Activated gamma-delta T cell (primary cell): ENCODE data around the gene ARHGAP12.

Source experiments
- DNase-seq: peaks from one replicate; lab custom pipeline; 2025; lab: John Stamatoyannopoulos, UW

Gene ARHGAP12

DNA sequence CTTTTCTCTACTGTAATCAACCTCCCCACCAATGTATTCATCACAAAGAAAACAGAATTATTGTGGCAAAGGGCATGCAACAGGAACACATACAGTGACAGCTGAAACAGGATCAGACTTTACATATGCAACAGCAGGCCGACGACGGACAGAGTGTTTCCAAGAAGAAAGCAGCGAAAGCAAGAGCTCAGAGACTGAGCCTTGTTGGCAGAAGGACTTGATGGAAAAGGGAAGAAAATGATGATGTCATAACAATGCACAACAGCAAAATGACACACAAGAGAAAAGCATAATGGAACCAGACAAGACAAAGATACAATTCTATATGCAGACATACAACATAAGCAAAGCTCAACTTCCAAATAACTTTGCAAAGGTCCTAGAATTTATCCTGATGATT lies 106.5 kb downstream of the ARHGAP12 start:
- no peak for DNase-seq

DNA sequence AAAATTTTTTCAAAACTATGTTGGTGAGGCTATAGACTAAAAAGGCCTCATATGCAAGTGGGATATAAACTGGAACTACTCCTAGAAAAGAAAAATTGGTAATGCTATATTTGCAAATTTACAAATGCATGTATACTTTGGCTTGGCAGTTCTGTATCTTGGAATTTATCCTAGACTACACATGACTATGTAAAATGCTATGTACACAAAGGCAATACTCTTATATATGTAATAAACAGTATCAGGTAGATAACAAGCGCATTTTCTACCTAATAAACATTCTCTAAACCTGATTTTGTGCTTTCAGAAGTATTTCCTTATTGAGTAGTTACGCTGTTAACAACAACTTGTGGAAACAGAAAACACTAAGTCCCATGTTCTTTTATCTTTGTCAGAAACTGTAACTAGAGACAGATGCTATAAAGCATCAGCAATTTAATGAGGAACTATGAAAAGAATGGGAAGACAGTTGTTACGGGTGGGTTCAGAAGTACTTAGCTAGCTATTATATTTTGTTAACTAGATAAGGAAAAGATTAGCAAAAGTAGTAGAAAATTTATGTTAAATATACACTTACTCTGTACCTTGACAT lies 107.8 kb downstream of the ARHGAP12 start:
- no peak for DNase-seq

DNA sequence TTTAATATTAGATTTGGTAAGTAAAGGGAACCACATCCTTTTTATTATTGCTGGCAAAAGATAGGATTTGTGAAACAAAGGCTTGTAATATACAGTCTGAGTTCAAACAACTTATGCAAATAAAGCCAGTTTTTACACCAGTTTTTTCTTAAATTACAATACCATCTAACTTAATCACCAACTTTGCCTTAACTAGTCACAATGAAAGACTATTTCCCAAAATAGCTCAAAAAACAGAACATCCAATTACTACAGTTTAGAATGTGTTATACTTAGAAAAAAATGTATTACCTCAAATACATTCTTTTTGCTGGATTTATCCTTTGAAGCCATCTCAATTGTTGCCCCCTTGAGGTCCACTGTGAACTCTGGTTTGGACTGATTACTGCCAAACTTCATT lies 108.5 kb downstream of the ARHGAP12 start:
- DNase-seq = no peak

DNA sequence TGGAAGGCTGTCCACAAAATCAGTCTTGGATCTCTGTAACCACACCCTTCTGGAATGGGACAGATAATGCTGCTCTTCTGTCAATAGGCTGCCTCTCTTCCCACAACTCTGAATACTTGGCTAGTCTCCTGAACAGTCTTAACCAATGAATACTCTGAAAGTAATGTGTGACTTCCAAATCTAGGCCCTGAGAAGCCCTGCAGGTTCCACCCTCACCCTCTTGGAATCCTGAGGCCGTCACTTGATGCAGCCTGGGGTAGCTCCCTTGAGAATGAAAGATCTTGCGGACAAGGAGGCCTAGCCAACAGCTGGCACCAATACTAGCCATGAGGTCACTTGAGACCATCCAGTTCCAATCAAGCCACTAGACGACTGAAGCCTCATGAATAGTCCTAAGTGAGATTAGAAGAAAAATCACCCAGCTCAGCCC lies 109.2 kb downstream of the ARHGAP12 start:
- no peak for DNase-seq

DNA sequence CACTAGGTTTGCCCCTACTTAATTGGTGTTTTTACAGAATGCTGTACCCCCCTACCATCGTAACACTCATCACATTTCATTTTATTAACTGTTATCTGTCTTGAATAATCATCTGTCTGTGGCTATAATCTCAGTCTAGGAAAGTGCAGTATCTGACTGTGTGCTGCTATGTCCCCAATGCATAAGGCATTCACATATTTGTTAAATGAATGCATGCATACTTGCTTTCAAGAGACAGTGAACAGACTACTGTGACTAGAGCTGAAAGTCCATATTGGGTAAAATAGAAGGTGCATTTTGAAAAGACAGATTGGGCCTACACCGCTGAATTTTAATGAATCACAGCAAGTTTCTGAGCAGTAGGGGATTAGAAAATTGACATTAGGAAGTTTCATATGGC lies 112.3 kb downstream of the ARHGAP12 start:
- no peak for DNase-seq

DNA sequence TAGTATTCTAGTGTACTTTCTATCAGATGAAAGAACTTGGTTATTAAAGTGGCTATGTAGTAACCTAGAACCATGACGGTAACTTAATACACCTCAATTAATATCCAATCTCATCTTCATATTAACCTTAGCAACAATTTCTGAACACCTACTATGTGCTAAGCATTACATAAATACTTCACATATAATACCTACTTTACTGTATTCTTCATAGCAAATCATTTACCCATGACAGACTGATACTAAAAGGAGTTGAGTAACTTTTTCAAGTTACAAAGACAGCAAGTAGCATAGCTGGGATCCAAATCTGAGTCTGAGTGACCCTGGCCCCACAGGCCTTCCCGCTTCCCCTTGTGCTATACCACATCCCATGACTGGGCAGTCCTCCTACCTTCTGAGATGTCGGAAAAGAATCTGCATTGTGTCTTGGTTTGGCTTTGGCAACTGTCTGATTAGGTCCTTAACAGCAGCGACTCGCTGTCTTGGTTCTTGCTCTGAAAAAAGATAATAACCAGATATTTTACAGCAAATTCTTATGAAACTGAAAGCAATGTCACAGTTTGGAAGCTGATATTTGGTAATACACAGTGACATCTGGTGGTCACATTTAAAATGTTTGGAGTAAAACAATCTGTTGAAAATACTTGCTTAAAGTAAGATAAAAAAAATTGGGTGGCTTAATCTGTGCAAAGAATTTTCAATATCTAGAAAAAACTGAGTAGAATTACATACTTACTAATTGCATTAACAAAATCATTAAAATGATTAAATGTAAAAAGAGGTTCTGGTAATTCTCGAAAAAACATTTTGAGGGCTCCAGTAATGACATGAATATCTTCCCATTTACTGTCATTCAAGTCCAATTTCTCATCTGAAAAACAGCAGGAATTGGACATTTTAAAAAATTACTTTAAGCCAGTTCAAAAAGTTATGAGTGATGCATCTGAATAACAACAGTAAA lies 120.1 kb downstream of the ARHGAP12 start:
- DNase-seq = no peak

DNA sequence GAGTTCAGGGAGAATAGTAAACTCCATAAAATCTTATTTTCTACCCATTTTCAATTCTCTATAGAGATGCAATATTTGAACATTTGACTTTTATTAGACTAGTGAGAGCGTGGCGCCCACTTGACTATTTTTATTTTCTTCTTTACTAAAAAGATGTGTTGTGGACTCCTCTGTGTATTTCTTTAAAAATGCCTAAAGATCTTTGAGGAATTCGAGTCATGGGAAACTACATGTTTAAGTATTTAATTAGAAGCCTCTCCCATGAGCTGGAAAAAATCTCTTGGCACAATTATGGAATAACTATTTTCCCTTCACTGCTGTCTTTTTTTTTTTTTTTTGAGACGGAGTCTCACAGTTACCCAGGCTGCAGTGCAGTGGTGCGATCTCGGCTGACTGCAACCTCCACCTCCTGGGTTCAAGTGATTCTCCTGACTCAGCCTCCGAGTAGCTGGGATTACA lies 124.2 kb downstream of the ARHGAP12 start:
- no peak for DNase-seq

DNA sequence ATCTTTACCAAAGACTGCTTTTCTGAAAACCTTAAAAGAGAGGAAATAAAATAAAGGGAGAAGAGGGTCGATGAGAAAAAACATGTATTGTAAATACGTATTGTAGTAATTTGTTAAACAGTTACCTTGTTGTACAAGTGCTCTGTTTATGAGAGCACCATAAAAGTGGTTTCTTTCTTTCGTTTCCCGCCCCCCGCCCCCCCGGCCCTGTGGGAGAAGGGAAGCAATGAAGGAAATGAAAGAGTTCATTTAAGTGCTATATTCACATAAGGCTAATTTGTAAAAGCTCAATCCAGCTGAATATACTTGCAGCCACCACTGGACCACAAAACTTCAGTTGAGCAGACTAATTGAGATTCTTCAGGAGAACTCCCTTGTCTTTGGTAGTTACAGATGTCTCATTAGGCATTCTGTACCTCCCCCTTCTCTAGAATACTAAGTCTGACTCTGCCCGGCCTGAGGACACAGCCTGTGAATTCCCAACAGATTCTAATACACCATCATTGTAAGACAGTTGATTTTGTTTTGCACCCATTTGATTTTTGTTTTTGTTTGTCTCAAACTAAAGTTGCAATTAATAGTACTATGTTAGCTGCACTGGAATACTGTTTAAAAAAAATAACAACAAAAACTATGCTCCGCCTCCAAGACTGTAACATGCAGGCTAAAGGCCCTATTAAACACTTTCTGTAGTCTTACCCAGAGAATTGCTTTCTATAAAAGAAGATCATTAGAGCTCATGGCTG lies 124.9 kb downstream of the ARHGAP12 start:
- no peak for DNase-seq

DNA sequence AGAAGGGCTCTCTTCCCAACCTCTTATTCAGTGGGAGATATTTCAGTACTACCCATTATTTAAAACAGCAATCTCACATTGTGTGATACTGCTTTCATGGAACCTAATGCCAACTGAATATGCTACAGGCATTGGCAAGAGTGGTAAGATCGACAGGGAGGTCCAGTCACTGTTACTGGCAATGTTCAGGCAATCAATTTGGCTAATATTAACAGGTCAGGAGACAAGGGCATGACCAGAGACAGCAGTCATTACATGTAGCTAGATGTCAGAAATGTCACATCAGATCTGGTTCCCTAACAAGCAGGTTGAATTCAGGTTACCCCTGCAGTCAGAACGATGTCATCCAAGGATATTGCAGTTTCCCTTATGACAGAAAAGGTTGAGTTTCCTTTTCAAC lies 129.4 kb downstream of the ARHGAP12 start:
- no peak for DNase-seq

DNA sequence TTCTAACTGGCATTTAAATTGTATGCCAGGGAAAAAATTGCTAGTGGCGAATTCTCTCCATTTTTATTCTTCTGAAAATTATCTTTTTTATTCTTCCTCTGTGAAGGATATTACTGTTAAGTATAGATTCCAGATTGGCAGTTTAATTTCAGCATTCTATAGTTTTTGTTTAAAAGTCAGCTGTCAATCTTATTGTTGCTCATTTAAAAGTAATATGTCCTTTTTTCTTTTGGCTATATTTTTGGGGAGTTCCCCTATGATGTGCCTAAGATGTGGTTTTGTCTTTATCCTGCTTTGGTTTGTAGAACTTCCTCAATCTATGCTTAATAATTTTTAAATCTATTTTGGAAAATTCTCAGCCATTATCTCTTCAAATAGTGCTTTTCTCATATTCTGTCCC lies 135.9 kb downstream of the ARHGAP12 start:
- DNase-seq = no peak

DNA sequence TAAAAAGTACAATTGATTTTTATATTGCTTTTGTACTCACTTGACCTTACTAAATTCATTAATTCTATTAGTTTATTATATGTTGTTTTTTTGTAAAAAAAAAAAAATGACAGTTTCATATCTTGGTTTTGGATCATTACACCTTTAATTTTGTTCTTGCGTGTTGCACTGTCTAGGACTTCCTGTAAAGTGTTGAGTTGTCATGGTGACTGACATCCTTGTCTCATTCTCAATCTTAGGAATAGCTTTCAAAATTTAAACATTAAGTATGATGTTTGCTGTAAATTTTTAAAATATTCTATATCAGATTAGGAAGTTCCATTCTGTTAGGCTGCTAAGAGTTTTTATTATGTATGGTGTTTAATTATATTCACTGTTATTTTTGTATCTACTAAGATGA lies 139.1 kb downstream of the ARHGAP12 start:
- DNase-seq = no peak

DNA sequence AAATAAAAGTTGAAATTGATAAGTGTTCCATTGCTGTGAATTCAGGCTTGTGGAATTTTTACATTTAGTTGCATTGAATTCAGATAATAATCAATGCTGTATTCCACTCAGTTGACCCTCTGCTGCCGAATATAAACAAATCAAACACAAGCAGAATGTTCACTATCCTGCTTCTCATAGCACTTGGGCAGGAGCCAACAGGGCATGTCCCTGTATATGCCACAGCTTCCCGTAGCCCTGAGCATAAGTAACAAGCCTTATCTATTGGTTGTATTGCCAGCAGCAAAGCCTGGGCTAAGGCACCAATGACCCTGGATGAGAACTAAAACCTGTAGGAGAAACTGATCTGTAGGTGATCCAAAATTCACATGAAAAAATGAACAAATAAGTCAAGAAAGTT lies 145.9 kb downstream of the ARHGAP12 start:
- DNase-seq = no peak

DNA sequence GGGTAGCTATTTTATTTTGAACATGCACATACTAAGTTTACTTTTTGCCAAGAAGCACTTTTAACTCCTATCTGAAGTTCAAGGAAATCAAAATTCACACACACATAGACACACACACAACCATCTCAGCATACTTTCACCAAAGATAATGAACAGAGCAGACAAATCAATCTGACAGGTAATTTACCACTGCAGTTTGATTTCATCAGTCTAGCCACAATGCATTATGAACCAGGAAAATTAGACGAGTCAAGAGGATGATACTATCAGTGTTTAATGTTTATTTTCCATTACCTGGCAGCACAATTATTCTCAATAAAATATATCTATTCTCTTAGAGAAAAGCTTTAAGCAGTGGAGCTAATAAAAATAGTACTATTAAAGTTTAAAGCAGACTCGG lies 147.9 kb downstream of the ARHGAP12 start:
- no peak for DNase-seq

DNA sequence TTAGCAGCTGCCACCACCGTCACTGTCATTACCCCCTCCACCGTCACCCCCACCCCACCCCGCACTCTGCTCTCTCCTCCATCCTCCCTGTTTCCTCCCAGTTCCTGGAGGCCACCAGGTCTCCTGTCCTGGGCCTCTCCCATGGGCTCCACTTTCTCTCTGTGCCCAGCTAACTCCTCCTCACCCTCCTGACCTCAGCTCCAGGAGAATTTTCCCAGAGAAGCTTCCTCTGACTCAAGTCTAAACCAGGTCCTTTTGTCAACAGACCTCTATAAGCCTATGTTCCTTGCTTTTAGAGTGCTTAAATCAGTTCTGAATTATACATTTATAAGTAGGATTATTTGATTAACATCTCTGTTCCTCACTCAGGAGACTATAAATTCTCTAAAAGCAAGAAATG lies 150.0 kb downstream of the ARHGAP12 start:
- no peak for DNase-seq

DNA sequence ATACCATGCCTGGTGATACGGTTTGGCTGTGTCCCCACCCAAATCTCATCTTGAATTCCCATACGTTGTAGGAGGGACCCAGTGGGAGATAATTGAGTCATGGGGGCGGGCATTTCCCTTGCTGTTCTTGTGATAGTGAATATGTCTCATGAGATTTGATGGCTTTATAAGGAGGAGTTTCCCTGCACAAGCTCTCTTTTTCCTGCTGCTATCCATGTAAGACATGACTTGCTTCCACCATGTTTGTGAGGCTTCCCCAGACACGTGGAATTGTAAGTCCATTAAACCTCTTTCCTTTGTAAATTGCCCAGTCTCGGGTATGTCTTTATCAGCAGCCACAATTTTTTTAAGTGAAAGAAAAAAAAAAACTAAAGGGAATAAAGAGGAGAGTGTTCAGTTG lies 152.5 kb downstream of the ARHGAP12 start:
- no peak for DNase-seq

DNA sequence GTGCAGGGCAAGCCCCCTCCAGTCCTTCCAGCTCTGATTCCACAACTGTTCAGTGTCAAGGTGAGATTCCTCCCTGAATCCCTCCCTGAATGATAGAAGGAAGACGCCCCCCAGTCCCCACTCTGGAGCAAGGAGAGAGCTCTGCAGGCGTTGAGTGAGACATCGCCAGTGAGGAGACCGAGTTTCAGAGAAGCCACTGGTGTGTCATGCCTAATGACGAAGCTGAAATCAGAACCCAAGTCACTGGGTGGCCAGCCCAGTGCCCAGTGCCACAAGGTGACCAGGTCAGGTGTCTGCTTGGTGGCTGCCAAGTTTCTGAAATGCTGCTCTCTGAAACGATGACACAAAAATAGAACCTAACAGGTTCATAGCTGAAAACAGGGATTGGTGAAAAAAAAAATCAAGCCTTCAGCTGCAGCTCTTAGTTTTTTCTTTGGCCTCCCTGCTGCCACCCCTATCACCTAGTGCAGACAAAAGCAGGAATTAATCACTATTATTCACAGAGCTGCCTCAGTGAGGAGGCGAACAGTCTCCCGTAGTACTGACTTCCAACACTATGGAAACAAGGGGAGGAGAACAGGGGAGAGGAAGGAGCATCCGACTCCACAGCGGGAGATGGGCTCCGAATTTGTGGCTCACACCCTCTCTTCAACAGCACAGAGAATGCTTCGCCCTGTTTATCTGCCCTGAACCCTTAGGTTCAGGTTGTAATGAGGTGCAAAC lies 153.5 kb downstream of the ARHGAP12 start:
- no peak for DNase-seq

DNA sequence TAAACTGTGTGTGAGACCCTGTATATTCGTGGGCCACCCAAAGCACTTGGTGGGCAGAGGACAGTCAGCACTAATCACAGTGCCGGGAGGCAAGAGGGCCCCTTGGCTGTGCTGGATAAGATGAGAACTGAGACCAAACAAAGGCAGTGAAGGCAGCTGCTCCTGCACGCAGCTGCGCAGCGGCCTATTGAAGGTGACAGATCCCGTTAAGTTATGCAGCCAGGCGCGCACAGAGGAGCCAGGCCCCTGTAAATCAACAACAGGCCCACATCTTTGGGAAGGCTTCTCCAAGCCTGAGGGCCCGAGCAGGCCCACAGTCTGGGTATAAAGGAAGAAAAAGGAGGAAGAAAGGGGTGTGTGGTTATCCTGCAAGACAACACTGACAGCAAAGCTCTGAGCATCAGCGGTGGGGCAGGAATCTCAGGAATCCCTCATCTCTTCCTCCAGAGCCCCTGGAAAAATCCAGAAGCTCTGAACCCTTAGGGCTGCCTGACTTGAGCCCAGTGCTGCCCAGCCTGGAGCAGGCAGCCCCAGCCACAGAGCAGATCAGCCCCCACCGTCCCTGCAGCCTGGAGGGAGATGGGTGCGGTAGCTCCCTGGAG lies 154.2 kb downstream of the ARHGAP12 start:
- DNase-seq = no peak

DNA sequence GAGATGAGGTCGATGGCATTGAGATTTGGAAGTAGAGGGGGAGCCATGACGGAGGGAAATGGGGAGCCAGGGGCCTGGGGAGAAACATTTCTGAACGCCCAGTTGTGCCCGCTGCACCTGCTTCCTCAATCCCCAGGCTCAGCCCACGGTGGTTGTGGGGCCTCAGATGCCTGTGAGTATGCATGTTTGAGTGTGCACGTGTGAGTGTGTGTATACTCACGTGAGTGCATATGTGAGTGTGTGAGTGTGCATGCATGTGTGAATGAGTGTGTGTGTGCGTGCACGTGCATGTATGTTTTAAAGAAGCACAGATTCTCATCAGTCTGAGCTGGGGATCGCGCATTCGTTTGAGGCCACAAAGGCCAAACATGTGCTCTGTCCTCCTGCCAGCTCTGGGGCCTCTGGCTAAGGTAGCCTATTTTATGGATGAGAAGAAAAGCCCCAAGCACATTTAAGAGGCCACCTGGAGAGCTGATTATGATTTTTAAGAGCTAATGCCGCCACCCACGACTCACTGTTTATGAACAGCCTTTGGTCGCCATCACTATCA lies 154.8 kb downstream of the ARHGAP12 start:
- no peak for DNase-seq

DNA sequence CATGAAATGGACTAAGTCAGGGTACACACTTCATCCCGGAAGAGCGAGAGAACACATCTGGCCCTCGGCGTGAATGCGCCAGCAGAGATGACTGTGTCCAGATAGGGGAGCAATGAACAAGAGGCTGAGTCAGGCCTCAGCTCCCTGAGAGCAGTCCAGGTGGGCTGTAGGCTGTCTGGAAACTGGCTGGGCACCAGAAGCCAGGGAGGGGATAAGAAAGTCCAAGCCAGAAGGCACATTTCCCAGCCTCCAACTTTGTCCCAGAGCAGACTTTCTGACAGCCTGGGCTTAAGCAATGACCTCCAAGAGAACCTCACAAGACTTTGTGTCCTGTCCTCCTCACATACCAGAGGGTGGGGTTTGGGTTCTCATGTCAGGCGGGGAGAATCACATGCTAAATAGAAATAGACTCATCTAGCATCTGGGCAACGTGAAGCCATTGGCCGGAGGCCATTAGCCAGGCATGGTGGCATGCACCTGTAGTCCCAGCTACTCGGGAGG lies 157.2 kb downstream of the ARHGAP12 start:
- no peak for DNase-seq

DNA sequence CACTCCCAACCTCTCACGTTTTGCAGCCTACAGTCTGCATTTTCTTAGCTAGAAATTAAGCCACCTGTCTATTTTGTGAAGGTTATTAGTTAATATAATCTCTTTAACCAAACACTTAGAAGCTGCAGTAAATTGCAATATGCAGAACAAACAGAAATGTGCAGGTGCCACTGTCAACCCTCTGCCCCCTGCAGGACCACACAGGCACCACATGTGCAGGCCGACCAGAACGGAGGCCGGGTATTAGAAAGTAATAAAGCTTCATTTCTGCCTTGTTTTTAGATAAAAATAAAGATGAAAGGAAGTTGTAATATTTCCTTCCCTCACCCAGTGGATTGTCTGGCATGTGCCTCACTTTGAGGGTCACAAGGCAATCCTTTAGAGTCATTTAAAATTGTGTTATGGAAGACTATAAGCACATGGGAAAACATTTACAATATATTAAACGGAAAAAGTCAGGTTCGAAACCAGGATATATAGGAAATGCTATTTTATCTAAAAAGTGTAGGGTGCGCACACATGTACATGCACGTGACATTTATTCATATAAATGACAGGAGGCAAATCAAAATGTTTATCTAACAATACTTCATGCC lies 158.2 kb downstream of the ARHGAP12 start:
- no peak for DNase-seq

DNA sequence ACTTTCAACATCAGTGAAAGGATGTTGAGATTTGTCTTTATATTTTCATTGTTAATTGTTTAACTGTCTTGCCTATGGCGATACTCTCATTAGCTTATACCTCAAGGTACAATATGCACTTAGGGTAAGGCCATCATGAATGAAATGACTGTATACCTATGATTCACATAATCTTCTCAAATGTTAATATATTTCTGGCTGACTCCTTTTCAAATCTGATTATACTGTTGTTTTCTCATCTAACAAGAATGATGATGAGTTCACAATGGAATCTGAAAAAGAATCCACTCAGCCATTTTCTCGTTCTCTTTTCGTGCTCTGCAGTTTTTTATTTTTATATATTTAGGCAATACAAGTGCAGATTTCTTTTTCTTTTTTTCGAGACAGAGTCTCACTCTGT lies 159.1 kb downstream of the ARHGAP12 start:
- DNase-seq = no peak
